ENCODE results near the gene ATF7IP.

The ATF7IP gene

GRCh38 chr12:14545144-14546124 is 180.0 kb downstream of the ATF7IP start:
- intact Hi-C loops (cut with DNase I): loop anchor here (10.0 kb wide), 1 partner anchor 321 kb away; no protein-coding TSS in a partner anchor
- DNase-seq: no peak

- no peak for DNase-seq
- intact Hi-C loops (cut with DNase I): loop anchor here (10.0 kb wide), 1 partner anchor 323 kb away; no protein-coding TSS in a partner anchor
These were observed 182.1 kb downstream of the ATF7IP start for GRCh38 chr12:14547571-14547970.

- intact Hi-C loops (cut with DNase I): loop anchor here (10.0 kb wide), 1 partner anchor 324 kb away; no protein-coding TSS in a partner anchor
These were observed 183.1 kb downstream of the ATF7IP start for GRCh38 chr12:14548609-14549008.

More at GRCh38 chr12:14548609-14549008, 183.1 kb downstream of the ATF7IP start:
- no peak for DNase-seq

Data from posterior cingulate gyrus (tissue), 11 donors.